ENCODE data around the gene SRGAP3.

Gene SRGAP3

GRCh38 chr3:9169956-9170850 is 79.2 kb downstream of the SRGAP3 start:
- DNase-seq = peak; percentile 22

- no peak for DNase-seq
Measured at GRCh38 chr3:9169326-9169725, 80.1 kb downstream of the SRGAP3 start.

- DNase-seq = peak; percentile 39
Measured at GRCh38 chr3:9168241-9168741, 81.2 kb downstream of the SRGAP3 start.

- DNase-seq = no peak
Measured at GRCh38 chr3:9167222-9167621, 82.2 kb downstream of the SRGAP3 start.

GRCh38 chr3:9165421-9165820 is 84.0 kb downstream of the SRGAP3 start:
- DNase-seq = no peak

GRCh38 chr3:9163289-9163688 is 86.2 kb downstream of the SRGAP3 start:
- DNase-seq = no peak

GRCh38 chr3:9161811-9162210 is 87.6 kb downstream of the SRGAP3 start:
- no peak for DNase-seq

GRCh38 chr3:9161298-9161697 is 88.1 kb downstream of the SRGAP3 start:
- DNase-seq = no peak

- no peak for DNase-seq
Measured at GRCh38 chr3:9158865-9159630, 90.4 kb downstream of the SRGAP3 start.

- no peak for DNase-seq
Measured at GRCh38 chr3:9157651-9158362, 91.6 kb downstream of the SRGAP3 start.

GRCh38 chr3:9156604-9157003 is 92.8 kb downstream of the SRGAP3 start:
- no peak for DNase-seq

- no peak for DNase-seq
Measured at GRCh38 chr3:9155028-9155427, 94.4 kb downstream of the SRGAP3 start.

GRCh38 chr3:9153904-9154619 is 95.4 kb downstream of the SRGAP3 start:
- DNase-seq = no peak

GRCh38 chr3:9151240-9151639 is 98.2 kb downstream of the SRGAP3 start:
- DNase-seq = no peak

- DNase-seq = no peak
Measured at GRCh38 chr3:9149566-9149965, 99.9 kb downstream of the SRGAP3 start.

GRCh38 chr3:9147896-9148266 is 101.6 kb downstream of the SRGAP3 start:
- DNase-seq = no peak

GRCh38 chr3:9147215-9147895 is 102.1 kb downstream of the SRGAP3 start:
- DNase-seq = no peak

- DNase-seq = no peak
Measured at GRCh38 chr3:9146367-9147071, 102.9 kb downstream of the SRGAP3 start.

- DNase-seq = no peak
Measured at GRCh38 chr3:9143184-9143583, 106.3 kb downstream of the SRGAP3 start.

- DNase-seq = no peak
Measured at GRCh38 chr3:9142362-9142761, 107.1 kb downstream of the SRGAP3 start.

- no peak for DNase-seq
Measured at GRCh38 chr3:9141928-9142289, 107.5 kb downstream of the SRGAP3 start.

Data from CD4-positive, alpha-beta T cell treated with Interleukin-17A for 4 hours (primary cell).